ENCODE measurements around the gene DNAH12.
"Not testable (repeated sequence)": the region's sequence is repeated elsewhere in the genome, so short reads cannot be mapped to it uniquely, and the experiment has no call there.

Gene DNAH12

DNA sequence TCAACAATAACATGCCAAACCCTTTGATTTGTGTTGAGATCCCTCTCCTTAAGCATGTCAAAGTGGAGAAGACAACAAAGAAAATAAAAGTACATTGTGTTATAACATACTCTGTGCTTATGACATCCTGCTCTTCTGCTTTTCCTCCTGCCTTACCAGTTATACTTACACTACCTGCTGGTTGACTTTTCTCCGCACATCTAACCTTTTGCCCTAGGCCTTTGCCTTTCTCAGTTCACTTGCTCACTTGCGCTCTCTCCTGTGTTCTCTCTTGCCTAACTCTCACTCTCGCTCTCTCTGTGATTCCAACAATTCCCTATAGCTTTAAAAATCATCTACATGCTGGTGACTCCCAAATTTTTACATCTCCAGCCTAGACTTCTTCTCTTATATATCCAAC lies 5.7 kb downstream of the DNAH12 start:
- no peak for DNase-seq

- no peak for DNase-seq
Observed at GRCh38 chr3:57530071-57530608, 14.0 kb downstream of the DNAH12 start.

GRCh38 chr3:57518276-57518915 lies 25.7 kb downstream of the DNAH12 start:
- DNase-seq, result no peak

GRCh38 chr3:57512166-57512565 lies 32.0 kb downstream of the DNAH12 start:
- no peak for DNase-seq

- no peak for DNase-seq
Observed at GRCh38 chr3:57505901-57506300, 38.2 kb downstream of the DNAH12 start.

- DNase-seq, result no peak
Observed at GRCh38 chr3:57500506-57500905, 43.6 kb downstream of the DNAH12 start.

- DNase-seq, result no peak
Observed at GRCh38 chr3:57497904-57498303, 46.2 kb downstream of the DNAH12 start.

DNA sequence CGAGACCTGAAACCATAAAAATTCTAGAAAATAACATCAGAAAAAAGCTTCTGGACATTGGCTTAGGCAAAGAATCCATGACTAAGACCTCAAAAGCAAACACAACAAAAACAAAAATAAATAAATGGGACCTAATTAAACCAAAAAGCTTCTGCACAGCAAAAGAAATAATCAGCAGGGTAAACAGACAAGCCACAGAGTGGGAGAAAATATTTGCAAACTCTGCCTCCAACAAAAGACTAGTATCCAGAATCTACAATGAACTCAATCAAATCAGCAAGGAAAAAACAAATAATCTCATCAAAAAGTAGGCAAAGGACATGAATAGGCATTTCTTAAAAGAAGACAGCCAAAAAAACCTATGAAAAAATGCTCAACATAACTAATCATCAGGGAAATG lies 59.6 kb downstream of the DNAH12 start:
- DNase-seq, result no peak

GRCh38 chr3:57477193-57477592 lies 67.0 kb downstream of the DNAH12 start:
- DNase-seq, result not testable (repeated sequence)

- DNase-seq, result no peak
Observed at GRCh38 chr3:57464801-57465200, 79.3 kb downstream of the DNAH12 start.

GRCh38 chr3:57464011-57464410 lies 80.1 kb downstream of the DNAH12 start:
- DNase-seq, result no peak

GRCh38 chr3:57451150-57451846 lies 92.8 kb downstream of the DNAH12 start:
- DNase-seq, result no peak

DNA sequence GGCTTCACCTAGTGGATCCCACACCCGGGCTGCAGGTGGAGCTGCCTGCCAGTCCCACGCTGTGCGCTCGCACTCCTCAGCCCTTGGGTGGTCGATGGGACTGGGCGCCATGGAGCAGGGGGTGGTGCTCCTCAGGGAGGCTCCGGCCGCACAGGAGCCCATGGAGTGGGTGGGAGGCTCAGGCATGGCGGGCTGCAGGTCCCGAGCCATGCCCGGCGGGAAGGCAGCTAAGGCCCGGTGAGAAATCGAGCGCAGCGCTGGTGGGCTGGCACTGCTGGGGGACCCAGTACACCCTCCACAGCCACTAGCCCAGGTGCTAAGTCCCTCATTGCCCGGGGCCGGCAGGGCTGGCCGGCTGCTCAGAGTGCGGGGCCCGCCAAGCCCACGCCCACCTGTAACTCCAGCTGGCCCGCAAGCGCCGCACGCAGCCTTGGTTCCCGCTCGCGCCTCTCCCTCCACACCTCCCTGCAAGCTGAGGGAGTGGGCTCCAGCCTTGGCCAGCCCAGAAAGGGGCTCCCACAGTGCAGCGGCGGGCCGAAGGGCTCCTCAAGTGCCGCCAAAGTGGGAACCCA lies 94.8 kb downstream of the DNAH12 start:
- not testable (repeated sequence) for DNase-seq

DNA sequence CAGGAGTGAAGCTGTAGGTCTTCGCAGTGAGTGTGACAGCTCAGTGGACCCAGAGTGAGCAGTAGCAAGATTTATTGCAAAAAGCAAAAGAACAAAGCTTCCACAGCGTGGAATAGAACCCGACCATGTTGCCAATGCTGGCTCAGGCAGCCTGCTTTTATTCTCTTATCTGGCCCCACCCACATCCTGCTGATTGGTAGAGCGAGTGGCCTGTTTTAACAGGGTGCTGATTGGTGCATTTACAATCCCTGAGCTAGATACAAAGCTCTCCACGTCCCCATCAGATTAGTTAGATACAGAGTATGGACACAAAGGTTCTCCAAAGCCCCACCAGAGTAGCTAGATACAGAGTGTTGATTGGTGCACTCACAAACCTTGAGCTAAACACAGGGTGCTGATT lies 95.7 kb downstream of the DNAH12 start:
- not testable (repeated sequence) for DNase-seq

GRCh38 chr3:57446318-57446841 lies 97.8 kb downstream of the DNAH12 start:
- DNase-seq, result no peak

GRCh38 chr3:57444469-57444868 lies 99.7 kb downstream of the DNAH12 start:
- no peak for DNase-seq

GRCh38 chr3:57440144-57440543 lies 104.0 kb downstream of the DNAH12 start:
- not testable (repeated sequence) for DNase-seq

- not testable (repeated sequence) for DNase-seq
Observed at GRCh38 chr3:57438460-57438859, 105.7 kb downstream of the DNAH12 start.

GRCh38 chr3:57436195-57436761 lies 107.9 kb downstream of the DNAH12 start:
- DNase-seq, result no peak

DNA sequence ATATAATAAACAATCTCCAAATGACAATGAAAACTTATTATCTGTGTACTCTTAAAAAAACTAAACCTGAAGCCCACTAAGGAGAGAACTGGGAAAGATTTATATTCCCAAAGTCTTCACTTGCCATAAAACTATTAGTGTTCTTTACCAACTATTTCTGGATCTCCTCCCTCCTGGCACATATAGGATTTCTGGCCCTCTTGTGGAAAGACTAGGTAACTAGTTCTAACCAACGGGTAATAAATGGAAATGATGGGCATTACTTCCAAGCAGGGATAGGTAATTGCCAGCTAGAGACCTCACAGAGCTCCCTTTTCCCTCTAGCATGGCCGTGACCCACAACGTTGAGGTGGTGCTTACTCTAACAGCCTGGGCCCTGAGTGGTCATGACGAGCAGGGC lies 110.1 kb downstream of the DNAH12 start:
- no peak for DNase-seq

DNA sequence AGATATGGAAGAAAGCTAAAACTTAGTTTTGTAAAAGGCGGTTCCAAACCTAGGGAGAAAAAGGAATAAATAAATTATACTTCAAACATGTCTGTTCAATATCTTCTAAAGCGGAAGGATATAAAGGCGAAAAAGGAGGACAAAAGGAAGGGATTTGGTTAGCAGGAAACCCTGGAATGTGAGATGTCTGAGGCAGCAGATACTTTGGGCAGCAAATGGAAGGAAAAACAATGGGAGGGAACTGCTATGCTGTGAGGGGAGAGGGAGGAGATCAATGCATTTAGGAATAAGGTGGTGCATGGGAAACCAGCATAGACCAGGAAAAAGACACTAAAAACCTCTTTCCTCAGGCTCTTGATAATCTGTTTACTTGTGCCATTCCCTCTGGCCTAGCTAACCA lies 120.8 kb downstream of the DNAH12 start:
- no peak for DNase-seq

GRCh38 chr3:57421336-57421735 lies 122.8 kb downstream of the DNAH12 start:
- DNase-seq, result no peak

GRCh38 chr3:57420001-57420400 lies 124.1 kb downstream of the DNAH12 start:
- no peak for DNase-seq

DNA sequence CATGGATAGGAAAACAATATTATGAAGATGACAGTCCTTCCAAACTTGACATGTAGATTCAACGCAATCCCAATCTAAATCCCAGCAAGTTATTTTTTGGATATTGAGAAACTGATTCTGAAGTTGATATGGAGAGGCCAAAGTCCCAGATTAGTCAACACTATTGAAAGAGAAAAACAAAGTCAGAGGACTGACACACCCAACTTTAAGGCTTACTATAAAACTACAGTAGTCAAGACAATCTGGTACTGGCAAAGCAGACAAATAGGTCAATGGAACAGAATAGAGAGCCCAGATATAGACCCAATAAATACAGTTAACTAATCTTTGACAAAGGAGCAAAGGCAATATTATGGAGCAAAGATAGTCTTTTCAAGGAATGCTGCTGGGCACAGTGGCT lies 132.4 kb downstream of the DNAH12 start:
- DNase-seq, result no peak

Measured in CD4-positive, alpha-beta T cell treated with Interferon gamma for 1 hour (primary cell).